ENCODE data around the gene ACSL3.
"Not testable (repeated sequence)": the region's sequence is repeated elsewhere in the genome, so short reads cannot be mapped to it uniquely, and the experiment has no call there.

Gene ACSL3

GRCh38 chr2:222907790-222908441, 47.1 kb downstream of the ACSL3 start:
- DNase-seq (ENCODE audit: low read depth, low spot score) = no peak

GRCh38 chr2:222909286-222909685, 48.5 kb downstream of the ACSL3 start:
- no peak for DNase-seq (ENCODE audit: low read depth, low spot score)

GRCh38 chr2:222912117-222912516, 51.3 kb downstream of the ACSL3 start:
- DNase-seq (ENCODE audit: low read depth, low spot score) = no peak

GRCh38 chr2:222912776-222913175, 51.9 kb downstream of the ACSL3 start:
- no peak for DNase-seq (ENCODE audit: low read depth, low spot score)

- DNase-seq (ENCODE audit: low read depth, low spot score) = no peak
Measured at GRCh38 chr2:222915092-222915957, 54.5 kb downstream of the ACSL3 start.

- DNase-seq (ENCODE audit: low read depth, low spot score) = no peak
Measured at GRCh38 chr2:222916229-222917197, 55.7 kb downstream of the ACSL3 start.

- DNase-seq (ENCODE audit: low read depth, low spot score) = not testable (repeated sequence)
Measured at GRCh38 chr2:222917212-222917611, 56.4 kb downstream of the ACSL3 start.

GRCh38 chr2:222919841-222920526, 59.1 kb downstream of the ACSL3 start:
- DNase-seq (ENCODE audit: low read depth, low spot score) = peak; percentile 57

- no peak for DNase-seq (ENCODE audit: low read depth, low spot score)
Measured at GRCh38 chr2:222920657-222921186, 59.9 kb downstream of the ACSL3 start.

- DNase-seq (ENCODE audit: low read depth, low spot score) = no peak
Measured at GRCh38 chr2:222922019-222922800, 61.4 kb downstream of the ACSL3 start.

GRCh38 chr2:222926915-222927314, 66.1 kb downstream of the ACSL3 start:
- no peak for DNase-seq (ENCODE audit: low read depth, low spot score)

GRCh38 chr2:222927600-222927999, 66.8 kb downstream of the ACSL3 start:
- no peak for DNase-seq (ENCODE audit: low read depth, low spot score)

GRCh38 chr2:222928335-222928734, 67.5 kb downstream of the ACSL3 start:
- no peak for DNase-seq (ENCODE audit: low read depth, low spot score)

GRCh38 chr2:222930862-222931261, 70.0 kb downstream of the ACSL3 start:
- no peak for DNase-seq (ENCODE audit: low read depth, low spot score)

GRCh38 chr2:222931659-222932058, 70.8 kb downstream of the ACSL3 start:
- no peak for DNase-seq (ENCODE audit: low read depth, low spot score)

GRCh38 chr2:222933458-222933857, 72.6 kb downstream of the ACSL3 start:
- no peak for DNase-seq (ENCODE audit: low read depth, low spot score)

GRCh38 chr2:222935688-222936298, 75.0 kb downstream of the ACSL3 start:
- no peak for DNase-seq (ENCODE audit: low read depth, low spot score)

- no peak for DNase-seq (ENCODE audit: low read depth, low spot score)
Measured at GRCh38 chr2:222936705-222937104, 75.9 kb downstream of the ACSL3 start.

GRCh38 chr2:222938327-222938726, 77.5 kb downstream of the ACSL3 start:
- DNase-seq (ENCODE audit: low read depth, low spot score) = no peak

All from smooth muscle cell of the brain vasculature (primary cell).